HG02840 (cell line): ENCODE results near the gene RFX5.

Experiments
- ATAC-seq: cut with Tn5 transposase; IDR thresholded peaks from one replicate; pipeline ENCODE4 v1.9.1; 2021; ENCODE audit warnings: mild to moderate bottlenecking, moderate library complexity, moderate number of reproducible peaks; ENCODE audit not compliant: unreplicated experiment, low FRiP score

RFX5 gene

GRCh38 chr1:151325646-151326429 lies 21.2 kb downstream of the RFX5 start:
- no peak for ATAC-seq

DNA sequence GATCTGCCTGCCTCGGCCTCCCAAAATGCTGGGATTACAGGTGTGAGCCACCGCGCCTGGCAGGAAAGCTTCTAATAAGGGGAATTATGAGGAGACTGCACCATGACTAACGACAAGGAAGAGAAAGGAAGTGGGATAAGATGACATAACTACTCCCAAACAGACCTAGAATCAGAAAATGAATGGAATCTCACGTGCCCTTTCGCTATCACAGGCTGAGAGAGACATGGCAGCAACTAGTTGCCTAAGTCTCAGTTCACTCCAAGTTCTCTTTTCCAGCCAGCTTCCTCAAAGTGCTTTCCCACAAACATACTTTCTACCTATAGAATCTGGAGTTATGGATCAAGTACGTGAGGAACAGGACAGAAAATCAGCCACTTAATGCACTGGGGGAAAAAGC lies 21.8 kb downstream of the RFX5 start:
- ATAC-seq = no peak

GRCh38 chr1:151324390-151324930 lies 22.6 kb downstream of the RFX5 start:
- ATAC-seq = no peak

DNA sequence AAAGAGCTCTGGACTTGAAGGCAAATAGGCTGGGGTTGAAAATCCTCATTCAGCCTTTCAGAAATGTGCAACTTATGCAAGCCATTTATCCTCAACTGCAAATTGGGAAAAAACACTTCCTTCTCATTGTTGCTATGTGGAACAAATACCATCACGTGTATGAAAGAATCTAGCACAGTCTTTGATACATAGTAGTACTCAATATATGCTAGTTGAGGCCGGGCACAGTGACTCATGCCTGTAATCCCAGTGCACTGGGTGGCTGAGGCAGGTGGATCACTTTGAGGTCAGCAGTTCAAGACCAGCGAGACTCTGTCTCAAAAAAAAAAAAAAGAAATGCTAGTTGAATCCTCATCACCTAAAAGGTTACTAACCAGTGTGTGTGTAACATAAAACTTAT lies 28.1 kb downstream of the RFX5 start:
- no peak for ATAC-seq

- no peak for ATAC-seq
These were observed 31.4 kb downstream of the RFX5 start for GRCh38 chr1:151315565-151316235.

GRCh38 chr1:151314137-151314875 lies 32.7 kb downstream of the RFX5 start:
- ATAC-seq = no peak

DNA sequence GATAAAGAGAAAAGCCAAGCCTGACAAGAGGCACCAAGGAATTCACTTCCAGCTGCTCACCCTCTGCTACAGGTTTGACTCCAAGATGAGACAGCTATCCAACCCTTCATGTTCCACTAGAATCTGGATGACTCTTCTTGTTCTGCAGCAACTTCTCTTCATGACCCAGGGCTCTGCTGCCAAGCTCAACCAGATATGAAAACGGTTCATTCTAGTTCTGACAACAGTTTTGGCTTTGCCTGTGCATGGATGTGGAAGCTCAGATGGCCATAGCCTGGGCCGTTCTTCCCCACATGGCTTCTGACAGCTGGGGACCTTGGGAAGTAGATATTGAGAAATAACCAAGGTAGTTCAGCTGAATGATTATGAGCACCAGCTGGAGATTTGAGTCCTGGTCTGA lies 33.6 kb downstream of the RFX5 start:
- ATAC-seq = no peak

- ATAC-seq = no peak
These were observed 34.2 kb downstream of the RFX5 start for GRCh38 chr1:151312826-151313225.

DNA sequence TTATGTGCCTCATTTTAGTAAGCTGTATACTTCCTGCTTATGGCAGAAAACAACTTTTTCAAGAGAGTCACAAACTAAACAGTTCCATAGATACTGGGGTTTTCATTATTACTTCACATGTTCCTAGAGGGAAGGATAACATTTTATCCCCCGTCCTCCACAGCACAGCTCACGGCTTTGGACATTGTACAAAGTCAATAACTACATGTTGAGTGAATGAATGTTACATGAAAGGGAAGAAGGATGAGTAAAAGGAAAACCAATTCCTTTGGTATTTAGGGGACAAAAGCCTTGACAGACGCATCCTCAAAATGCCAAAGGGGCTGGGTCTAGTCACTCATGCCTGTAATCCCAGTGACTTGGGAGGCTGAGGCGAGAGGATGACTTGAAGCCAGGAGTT lies 34.6 kb downstream of the RFX5 start:
- no peak for ATAC-seq

DNA sequence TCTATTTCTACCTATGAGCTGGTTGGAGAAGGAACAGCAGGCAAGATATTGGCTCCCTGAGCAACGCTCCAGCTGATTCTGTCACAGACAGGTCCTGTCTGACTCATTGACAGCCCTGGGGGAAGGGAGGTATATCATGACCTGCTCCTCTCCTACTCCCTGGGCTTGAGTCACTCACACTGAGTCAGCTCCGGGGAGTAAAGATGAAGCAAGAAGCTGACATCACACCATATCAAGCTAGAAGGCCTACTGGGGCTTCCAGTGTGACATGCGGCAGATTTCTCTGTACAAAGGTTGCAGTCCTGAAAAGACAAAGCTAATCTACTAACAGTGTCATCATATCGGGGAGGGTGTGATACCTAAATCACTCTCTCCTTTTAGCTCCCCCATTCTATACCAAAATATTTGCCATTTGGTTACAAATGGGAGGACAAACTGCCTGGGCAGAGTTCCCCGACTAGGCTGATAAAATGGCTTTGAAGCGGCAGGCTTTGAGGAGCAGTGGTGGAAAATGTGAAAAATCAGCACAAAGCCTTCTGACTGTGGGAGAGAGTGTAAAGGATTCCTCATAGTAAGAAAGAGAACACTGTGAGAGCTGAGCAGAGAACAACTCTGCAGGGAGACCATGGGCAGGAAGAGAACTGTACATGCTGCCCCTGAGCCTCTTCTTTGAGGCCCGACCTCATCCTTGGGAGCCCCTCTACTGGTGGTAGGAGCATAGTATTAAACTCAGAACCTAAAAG lies 35.3 kb downstream of the RFX5 start:
- no peak for ATAC-seq

- ATAC-seq = no peak
These were observed 36.0 kb downstream of the RFX5 start for GRCh38 chr1:151311011-151311410.

GRCh38 chr1:151309811-151310323 lies 37.2 kb downstream of the RFX5 start:
- ATAC-seq = no peak

GRCh38 chr1:151294742-151295462 lies 52.1 kb downstream of the RFX5 start:
- no peak for ATAC-seq

- ATAC-seq = no peak
These were observed 54.0 kb downstream of the RFX5 start for GRCh38 chr1:151293093-151293492.

DNA sequence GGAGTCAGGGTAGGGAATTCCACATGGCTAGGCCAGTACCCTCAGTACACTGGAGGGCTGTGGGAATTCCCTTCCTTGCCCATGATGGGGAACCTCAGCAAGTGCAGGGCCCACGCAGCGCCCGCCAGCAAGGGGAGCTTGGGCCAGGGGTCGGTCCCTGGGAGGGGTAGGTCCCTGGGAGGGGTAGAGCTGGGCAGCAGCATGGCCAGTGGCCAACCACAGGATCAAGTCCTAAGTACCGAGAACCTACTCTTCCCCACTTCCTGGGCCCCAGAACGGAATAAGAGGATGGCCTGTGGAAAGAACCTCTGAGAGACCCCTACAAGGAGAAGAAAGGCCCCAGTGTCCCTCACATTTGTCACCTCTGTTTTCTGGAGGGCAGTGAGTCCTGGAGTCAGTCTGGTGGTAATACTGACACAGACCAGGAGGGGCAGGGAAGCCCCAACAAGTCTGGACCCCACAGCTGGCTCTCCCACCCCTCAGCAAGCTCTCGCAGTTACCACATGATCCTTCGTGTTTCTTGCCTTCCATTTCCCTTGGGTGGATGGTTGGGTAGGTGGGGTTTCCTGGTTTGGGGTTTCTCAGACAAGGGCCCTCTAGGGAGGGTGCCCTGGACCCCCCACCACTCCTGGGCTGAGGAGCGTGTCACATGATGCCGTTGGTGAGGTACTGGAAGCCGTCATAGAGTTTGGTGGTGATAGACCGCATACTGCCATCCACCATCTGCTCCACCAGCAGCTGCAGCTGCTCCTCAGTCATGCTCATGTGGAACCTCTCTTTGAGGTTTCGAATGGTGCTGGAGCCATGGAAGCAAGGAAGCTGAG lies 54.6 kb downstream of the RFX5 start:
- ATAC-seq = no peak

DNA sequence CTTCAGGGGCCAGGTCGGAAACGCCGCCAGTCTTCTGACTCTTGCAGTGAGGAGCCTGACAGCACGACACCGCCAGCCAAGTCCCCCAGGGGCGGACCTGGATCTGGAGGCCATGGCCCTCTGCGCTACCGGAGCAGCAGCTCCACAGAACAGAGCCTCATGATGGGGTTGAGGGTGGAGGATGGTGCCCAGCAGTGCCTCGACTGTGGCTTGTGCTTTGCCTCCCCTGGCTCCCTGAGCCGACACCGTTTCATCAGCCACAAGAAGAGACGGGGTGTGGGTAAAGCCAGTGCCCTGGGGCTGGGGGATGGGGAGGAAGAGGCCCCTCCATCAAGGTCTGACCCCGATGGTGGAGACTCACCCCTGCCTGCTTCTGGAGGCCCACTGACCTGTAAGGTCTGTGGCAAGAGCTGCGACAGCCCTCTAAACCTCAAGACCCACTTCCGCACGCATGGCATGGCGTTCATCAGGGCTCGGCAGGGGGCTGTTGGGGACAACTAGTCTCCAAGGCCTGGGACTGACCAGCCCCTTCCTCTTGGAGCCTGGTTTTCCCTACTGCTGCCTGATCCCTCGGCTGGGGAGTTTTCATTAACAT lies 56.2 kb downstream of the RFX5 start:
- ATAC-seq = no peak
